Measurements from ENCODE around the gene RPS21. TPM values are rescaled to one million over a fixed set of nuclear protein-coding genes. Genes with fewer than 3 reads are reported as not detected.
A peak's percentile ranks its signal among the peaks of the same experiment; 100 is the strongest.

Gene RPS21
- total and polyA plus RNA-seq, 10 of the 15 experiments (the other 5 are each of a cell fraction or from before 2014, with no cell fraction given): 1,474 to 4,987 (median 2,439) TPM

- ChIA-PET SMC1A (ENCODE audit: uncharacterized antibody, unreplicated experiment) (no interaction called here), POLR2A (no interaction called here), RAD21 (ENCODE audit: unreplicated experiment) (no interaction called here), CTCF (no interaction called here)
- no peak for FAIRE-seq
- Histone ChIP-seq H4K20me1 (ENCODE audit: control insufficient read depth, insufficient read depth) (no peaks in the 10 kb centered on the region), H3K9me3 (replicated peaks; ENCODE audit: control insufficient read depth, insufficient read depth, low read length) (no peaks in the 10 kb centered on the region), H3K4me3 (peak overlapping the region; percentile 65; the same call in 1 of the 2 replicates), H3K4me1 (ENCODE audit: control insufficient read depth, insufficient read depth, low read length) (peaks cover 5% of the 10 kb centered on the region), H2AFZ (ENCODE audit: control insufficient read depth, low read depth, low read length) (peak overlapping the region; percentile 34), H3K79me2 (ENCODE audit: control insufficient read depth, insufficient read depth, low read length) (no peaks in the 10 kb centered on the region), H3K4me2 (ENCODE audit: control insufficient read depth, insufficient read depth) (peak overlapping the region; percentile 87; the same call in 1 of the 2 replicates), H3K36me3 (ENCODE audit: control insufficient read depth in 2 of 2, insufficient read depth in 2 of 2, low read length in 1 of 2) (no peaks in the 10 kb centered on the region), H3K27ac (ENCODE audit: control insufficient read depth, insufficient read depth) (no peak overlapping the region), H3K27me3 (replicated peaks in 1 of 2; ENCODE audit: control insufficient read depth in 2 of 2, insufficient read depth in 2 of 2, low read length in 1 of 2) (peaks cover 4 to 15% of the 10 kb centered on the region in 2 experiments), H3K9ac (ENCODE audit: control insufficient read depth, insufficient read depth, low read length) (peak overlapping the region; percentile 20; the same call in 1 of the 2 replicates)
- in situ Hi-C loops (cut with MboI): no loop called here
- WGBS (ENCODE audit: insufficient coverage, insufficient replicate concordance, low lambda C conversion rate, missing lambda C conversion rate): 5% methylated on average over 27 of the region's 72 CpGs
- no peak for DNase-seq (ENCODE audit: low read depth, low spot score)
- peak; percentile 34 for ATAC-seq
- TF ChIP-seq EZH2 (IDR thresholded peaks at IDR 0.05; ENCODE audit: borderline replicate concordance, control insufficient read depth, low read depth, low read length): no peak
- no peak for TF ChIP-seq BCLAF1 (IDR thresholded peaks at IDR 0.05)
- TF ChIP-seq, protein P1, sequence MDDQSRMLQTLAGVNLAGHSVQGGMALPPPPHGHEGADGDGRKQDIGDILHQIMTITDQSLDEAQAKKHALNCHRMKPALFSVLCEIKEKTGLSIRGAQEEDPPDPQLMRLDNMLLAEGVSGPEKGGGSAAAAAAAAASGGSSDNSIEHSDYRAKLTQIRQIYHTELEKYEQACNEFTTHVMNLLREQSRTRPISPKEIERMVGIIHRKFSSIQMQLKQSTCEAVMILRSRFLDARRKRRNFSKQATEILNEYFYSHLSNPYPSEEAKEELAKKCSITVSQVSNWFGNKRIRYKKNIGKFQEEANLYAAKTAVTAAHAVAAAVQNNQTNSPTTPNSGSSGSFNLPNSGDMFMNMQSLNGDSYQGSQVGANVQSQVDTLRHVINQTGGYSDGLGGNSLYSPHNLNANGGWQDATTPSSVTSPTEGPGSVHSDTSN (IDR thresholded peaks at IDR 0.05; ENCODE audit: insufficient replicate concordance, low read depth, low read length): no peak
- no peak for TF ChIP-seq ZNF622 (IDR thresholded peaks at IDR 0.05)
- no peak for TF ChIP-seq ATF7 (IDR thresholded peaks at IDR 0.05; ENCODE audit: low read depth)
- no peak for TF ChIP-seq CREB1 (IDR thresholded peaks at IDR 0.05; ENCODE audit: low read depth)
- TF ChIP-seq RUNX3 (IDR thresholded peaks at IDR 0.05; ENCODE audit: low read length): no peak
- peak; percentile 59 for TF ChIP-seq SUZ12 (IDR thresholded peaks at IDR 0.05; ENCODE audit: unreplicated experiment)
- intact Hi-C loops (cut with micrococcal nuclease; ENCODE audit: unreplicated experiment): no loop called here
- no TSS peak for BruUV-seq (replicated peaks)
These were observed 20.4 kb upstream of the RPS21 start for GRCh38 chr20:62366370-62367135.
